Measurements from ENCODE around the gene KIF18B.

GRCh38 chr17:44915321-44915726 is 32.2 kb downstream of the KIF18B start, which contains the start of gene GFAP:
- TF ChIP-seq CTCF (IDR thresholded peaks at IDR 0.05; ENCODE audit: low read length) (no peak), EZH2 (IDR thresholded peaks at IDR 0.05; ENCODE audit: borderline replicate concordance, low read length) (no peak)
